SK-N-SH (cell line): Measurements from ENCODE around the gene HLA-DQB2. TPM values are rescaled to one million over a fixed set of nuclear protein-coding genes. Genes with fewer than 3 reads are reported as not detected.

Source experiments
- CTCF ChIA-PET: fragments of 300-600, 350-600 bp; formaldehyde crosslinking; extraction: SDS; loops from one replicate; lab custom pipeline; 2021; lab: Yijun Ruan, JAX
- POLR2A ChIA-PET: fragments of 350-600 bp; sonication (Branson Sonifier 250); formaldehyde crosslinking; extraction: SDS; loops from one replicate; lab custom pipeline; 2020; ENCODE audit warnings: antibody characterized with exemption, inconsistent platforms; lab: Yijun Ruan, JAX
- DNase-seq: peaks from one replicate; pipeline ENCODE4 v3.0.0; 2012
- H2AFZ ChIP-seq: fragments of 200-600 bp; sonication (generic); 2 replicates; pipeline ENCODE4 v1.8.1; 2016; ENCODE audit warnings: antibody characterized with exemption, mild to moderate bottlenecking, low read depth
- H3F3A ChIP-seq: fragments of 200-600 bp; sonication (generic); replicated peaks from 2 replicates; pipeline ENCODE3; 2016; ENCODE audit warnings: antibody characterized with exemption, mild to moderate bottlenecking; ENCODE audit not compliant: insufficient read depth
- H3K27ac ChIP-seq, 2 experiments: fragments of 200-500 bp in 1 of 2; fragments of 200-600 bp in 1 of 2; sonication (Bioruptor generic) in 1 of 2; sonication (generic), shearing (Covaris generic) in 1 of 2; 2 replicates each; pipeline versions ENCODE4 v1.5.1 to v1.6.1; 2014 to 2016; ENCODE audit warnings: low read depth in 2 of 2, inconsistent platforms in 1 of 2, low read length in 1 of 2, mild to moderate bottlenecking in 1 of 2, mixed read lengths in 1 of 2
- H3K27me3 ChIP-seq: fragments of 200-600 bp; sonication (generic), shearing (Covaris generic); 2 replicates; pipeline ENCODE4 v1.6.1; 2016; ENCODE audit warnings: mixed run types; ENCODE audit not compliant: insufficient read depth
- H3K36me3 ChIP-seq, 2 experiments: fragments of 200-500 bp in 1 of 2; fragments of 200-600 bp in 1 of 2; sonication (Bioruptor generic) in 1 of 2; sonication (generic) in 1 of 2; replicated peaks in 1 of 2; 2 replicates each; pipeline versions ENCODE3 to v1.5.1; 2014 to 2016; ENCODE audit warnings: low read length in 1 of 2, mild to moderate bottlenecking in 1 of 2; ENCODE audit not compliant: insufficient read depth in 2 of 2, control insufficient read depth in 1 of 2
- H3K4me1 ChIP-seq, 2 experiments: fragments of 200-500 bp in 1 of 2; fragments of 200-600 bp in 1 of 2; sonication (Bioruptor generic) in 1 of 2; sonication (generic), shearing (Covaris generic) in 1 of 2; 2 replicates each; pipeline versions ENCODE4 v1.5.1 to v1.6.1; 2014 to 2016; ENCODE audit warnings: low read depth in 1 of 2, low read length in 1 of 2, mixed run types in 1 of 2; ENCODE audit not compliant: insufficient read depth in 2 of 2, control insufficient read depth in 1 of 2
- H3K4me2 ChIP-seq: fragments of 200-600 bp; sonication (generic), shearing (Covaris generic); 2 replicates; pipeline ENCODE4 v1.6.1; 2017; ENCODE audit warnings: mixed run types
- H3K4me3 ChIP-seq, 2 experiments: fragments of 200-500 bp in 1 of 2; fragments of 200-600 bp in 1 of 2; sonication (Bioruptor generic) in 1 of 2; sonication (generic), shearing (Covaris generic) in 1 of 2; 2 replicates each; pipeline versions ENCODE4 v1.5.1 to v1.8.1; 2014 to 2016; ENCODE audit warnings: low read depth in 2 of 2, inconsistent platforms in 1 of 2, low read length in 1 of 2, mild to moderate bottlenecking in 1 of 2, mixed read lengths in 1 of 2, moderate library complexity in 1 of 2
- H3K79me2 ChIP-seq: fragments of 200-600 bp; sonication (generic); 2 replicates; pipeline ENCODE4 v1.8.1; 2017; ENCODE audit warnings: mild to moderate bottlenecking; ENCODE audit not compliant: insufficient read depth
- H3K9ac ChIP-seq: fragments of 200-600 bp; sonication (generic); 2 replicates; pipeline ENCODE4 v1.6.1; 2017; ENCODE audit warnings: mixed run types
- H3K9me2 ChIP-seq: fragments of 200-600 bp; sonication (generic); 2 replicates; pipeline ENCODE4 v1.6.1; 2017; ENCODE audit warnings: mixed run types
- H3K9me3 ChIP-seq: fragments of 200-600 bp; sonication (generic); 2 replicates; pipeline ENCODE4 v1.6.1; 2017; ENCODE audit warnings: mixed run types, mild to moderate bottlenecking, moderate library complexity
- H4K20me1 ChIP-seq: fragments of 200-600 bp; sonication (generic); 2 replicates; pipeline ENCODE4 v1.6.1; 2017; ENCODE audit warnings: mild to moderate bottlenecking, mixed run types; ENCODE audit not compliant: insufficient read depth
- ELF1 ChIP-seq: IDR thresholded peaks from 2 replicates; pipeline ENCODE4 v1.4.0; 2012
- EZH2phosphoT487 ChIP-seq: fragments of 200-600 bp; sonication (generic); IDR thresholded peaks from 2 replicates; pipeline ENCODE4 v1.6.1; 2017; ENCODE audit warnings: low read depth, mixed run types, mild to moderate bottlenecking, antibody characterized with exemption, moderate library complexity, borderline replicate concordance
- FOXJ3 ChIP-seq: sonication (generic); formaldehyde crosslinking; IDR thresholded peaks from 2 replicates; pipeline ENCODE4 v1.5.1; 2020; ENCODE audit warnings: mild to moderate bottlenecking, missing genetic modification reagents
- GABPA ChIP-seq: IDR thresholded peaks from 2 replicates; pipeline ENCODE4 v1.4.0; 2012; ENCODE audit warnings: low read depth, mild to moderate bottlenecking
- GATA2 ChIP-seq: sonication (generic); formaldehyde crosslinking; IDR thresholded peaks from 2 replicates; pipeline ENCODE4 v1.5.0; 2020; ENCODE audit warnings: mild to moderate bottlenecking, missing genetic modification reagents
- JUND ChIP-seq: IDR thresholded peaks from 2 replicates; pipeline ENCODE4 v1.4.0; 2012
- MEF2A ChIP-seq: IDR thresholded peaks from 2 replicates; pipeline ENCODE4 v1.4.0; 2012; ENCODE audit warnings: low read depth, borderline replicate concordance
- NRF1 ChIP-seq: IDR thresholded peaks from 2 replicates; pipeline ENCODE4 v1.6.1; 2012; ENCODE audit warnings: low read depth, mild to moderate bottlenecking, low read length
- PBX3 ChIP-seq: IDR thresholded peaks from 2 replicates; pipeline ENCODE4; 2012
- POLR2AphosphoS5 ChIP-seq: IDR thresholded peaks from 2 replicates; pipeline ENCODE4 v1.6.1; 2012; ENCODE audit warnings: low read depth, low read length
- RCOR1 ChIP-seq: fragments of 150-350 bp; IDR thresholded peaks from 2 replicates; pipeline ENCODE4 v1.6.1; 2017; ENCODE audit warnings: antibody characterized with exemption, low read length
- RXRA ChIP-seq: IDR thresholded peaks from 2 replicates; pipeline ENCODE4 v1.4.0; 2012; ENCODE audit warnings: low read depth, mild to moderate bottlenecking, borderline replicate concordance
- TAF1 ChIP-seq: IDR thresholded peaks from 2 replicates; pipeline ENCODE4 v1.6.1; 2012; ENCODE audit warnings: low read depth, mild to moderate bottlenecking, low read length, moderate library complexity, borderline replicate concordance
- TCF12 ChIP-seq: IDR thresholded peaks from 2 replicates; pipeline ENCODE4 v1.4.0; 2012
- TEAD4 ChIP-seq: IDR thresholded peaks from 2 replicates; pipeline ENCODE4 v1.4.0; 2012; ENCODE audit warnings: mild to moderate bottlenecking, borderline replicate concordance; ENCODE audit not compliant: insufficient read depth
- WGBS: methylation state at CpG from one replicate; pipeline ENCODE4 v1.1.6; 2017; ENCODE audit warnings: low lambda C conversion rate; 5-methylcytosine and 5-hydroxymethylcytosine counted together
- polyA plus RNA-seq, 3 experiments: library from polyadenylated mRNA; depleted of rRNA; stranded (reverse); fragments of >200 nt; gene quantifications; 2 replicates each; pipeline ENCODE4 v1.2.3, GENCODE V29; 2012
- TF ChIP-seq, protein P1 (sequence below): IDR thresholded peaks from 2 replicates; pipeline ENCODE4 v1.6.1; 2012; ENCODE audit warnings: mild to moderate bottlenecking, low read depth, low read length, moderate library complexity
- TF ChIP-seq, protein P2 (sequence below): IDR thresholded peaks from 2 replicates; pipeline ENCODE4 v1.4.0; 2012; ENCODE audit warnings: low read depth
- TF ChIP-seq, protein P3 (sequence below): fragments of 150-350 bp; IDR thresholded peaks from 2 replicates; pipeline ENCODE4 v1.6.1; 2016; ENCODE audit warnings: mild to moderate bottlenecking, low read depth, low read length

The HLA-DQB2 gene
- polyA plus RNA-seq, 1 of the 3 experiments (the other 2 are of a cell fraction), result not detected

DNA sequence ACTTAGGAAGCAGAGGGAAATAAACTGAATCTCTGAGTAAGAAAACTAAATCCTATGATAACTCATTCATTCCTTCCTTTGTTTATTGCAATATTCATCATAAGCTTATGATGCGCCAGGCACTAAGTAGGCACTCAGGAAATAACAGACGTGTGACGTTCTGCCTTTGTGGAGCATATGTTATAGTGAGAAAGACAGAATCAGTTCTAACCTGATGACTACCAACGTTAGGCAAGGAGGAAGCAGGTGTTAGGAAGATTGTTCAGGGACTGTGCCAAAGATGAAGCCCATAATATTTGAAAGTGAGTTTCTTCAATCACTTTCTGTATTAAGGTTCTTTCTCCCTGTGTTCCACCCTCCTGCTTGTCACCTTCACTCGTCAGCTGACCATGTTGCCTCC, 18.6 kb downstream of the HLA-DQB2 start:
- no peaks in the 10 kb centered on the region for H3K4me1 ChIP-seq
- H3F3A ChIP-seq, result no peaks in the 10 kb centered on the region
- no peak overlapping the region for H2AFZ ChIP-seq
- no peak overlapping the region for H3K27ac ChIP-seq
- H3K36me3 ChIP-seq, result no peaks in the 10 kb centered on the region
- no peaks in the 10 kb centered on the region for H3K9me2 ChIP-seq
- H3K27me3 ChIP-seq, result peaks cover 13% of the 10 kb centered on the region
- TF ChIP-seq MEF2A (no peak), TCF12 (no peak), GATA2 (CRISPR knock-in tag) (no peak), RCOR1 (no peak), ELF1 (no peak), JUND (no peak), NRF1 (no peak)
- TF ChIP-seq, protein P1, sequence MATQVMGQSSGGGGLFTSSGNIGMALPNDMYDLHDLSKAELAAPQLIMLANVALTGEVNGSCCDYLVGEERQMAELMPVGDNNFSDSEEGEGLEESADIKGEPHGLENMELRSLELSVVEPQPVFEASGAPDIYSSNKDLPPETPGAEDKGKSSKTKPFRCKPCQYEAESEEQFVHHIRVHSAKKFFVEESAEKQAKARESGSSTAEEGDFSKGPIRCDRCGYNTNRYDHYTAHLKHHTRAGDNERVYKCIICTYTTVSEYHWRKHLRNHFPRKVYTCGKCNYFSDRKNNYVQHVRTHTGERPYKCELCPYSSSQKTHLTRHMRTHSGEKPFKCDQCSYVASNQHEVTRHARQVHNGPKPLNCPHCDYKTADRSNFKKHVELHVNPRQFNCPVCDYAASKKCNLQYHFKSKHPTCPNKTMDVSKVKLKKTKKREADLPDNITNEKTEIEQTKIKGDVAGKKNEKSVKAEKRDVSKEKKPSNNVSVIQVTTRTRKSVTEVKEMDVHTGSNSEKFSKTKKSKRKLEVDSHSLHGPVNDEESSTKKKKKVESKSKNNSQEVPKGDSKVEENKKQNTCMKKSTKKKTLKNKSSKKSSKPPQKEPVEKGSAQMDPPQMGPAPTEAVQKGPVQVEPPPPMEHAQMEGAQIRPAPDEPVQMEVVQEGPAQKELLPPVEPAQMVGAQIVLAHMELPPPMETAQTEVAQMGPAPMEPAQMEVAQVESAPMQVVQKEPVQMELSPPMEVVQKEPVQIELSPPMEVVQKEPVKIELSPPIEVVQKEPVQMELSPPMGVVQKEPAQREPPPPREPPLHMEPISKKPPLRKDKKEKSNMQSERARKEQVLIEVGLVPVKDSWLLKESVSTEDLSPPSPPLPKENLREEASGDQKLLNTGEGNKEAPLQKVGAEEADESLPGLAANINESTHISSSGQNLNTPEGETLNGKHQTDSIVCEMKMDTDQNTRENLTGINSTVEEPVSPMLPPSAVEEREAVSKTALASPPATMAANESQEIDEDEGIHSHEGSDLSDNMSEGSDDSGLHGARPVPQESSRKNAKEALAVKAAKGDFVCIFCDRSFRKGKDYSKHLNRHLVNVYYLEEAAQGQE, result no peak
- TF ChIP-seq, protein P2, sequence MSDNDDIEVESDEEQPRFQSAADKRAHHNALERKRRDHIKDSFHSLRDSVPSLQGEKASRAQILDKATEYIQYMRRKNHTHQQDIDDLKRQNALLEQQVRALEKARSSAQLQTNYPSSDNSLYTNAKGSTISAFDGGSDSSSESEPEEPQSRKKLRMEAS, result no peak
- TF ChIP-seq, all 33 proteins: peak for 0
- H3K4me3 ChIP-seq, result no peak overlapping the region
- no peak for DNase-seq
- no peaks in the 10 kb centered on the region for H3K79me2 ChIP-seq
- no peaks in the 10 kb centered on the region for H3K9me3 ChIP-seq
- no peak overlapping the region for H3K9ac ChIP-seq
- ChIA-PET POLR2A (no interaction called here), CTCF (interaction anchor here (1.8 kb wide), 1 partner anchor 41 kb away, joined by 4 read pairs; no protein-coding TSS in a partner anchor)
- WGBS, result under 1% methylated on average over 5 of the region's 5 CpGs
- H3K4me2 ChIP-seq, result no peak overlapping the region
- H4K20me1 ChIP-seq, result no peaks in the 10 kb centered on the region

DNA sequence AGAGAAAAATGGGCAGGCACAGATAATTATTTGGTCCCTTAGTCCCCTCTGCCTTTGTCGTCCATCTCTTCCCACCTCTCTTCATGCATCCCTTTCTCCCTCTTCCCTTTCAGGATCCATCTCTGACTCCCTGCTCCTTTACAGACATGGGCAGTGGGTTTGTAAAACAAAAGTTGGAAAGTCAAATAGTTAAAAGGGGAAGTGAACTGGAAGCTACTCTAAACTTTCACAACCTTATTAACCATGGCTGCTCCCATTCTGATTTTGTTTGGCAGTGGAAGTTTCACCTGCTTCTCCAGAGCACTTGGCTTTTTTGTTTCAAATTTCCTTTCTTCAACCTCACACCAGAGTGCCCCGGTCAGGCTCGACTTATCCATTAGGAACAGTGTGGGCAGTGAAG, 21.0 kb downstream of the HLA-DQB2 start:
- peaks cover 21% of the 10 kb centered on the region for H3K27me3 ChIP-seq
- no peak overlapping the region for H3K4me2 ChIP-seq
- H2AFZ ChIP-seq, result no peak overlapping the region
- no peaks in the 10 kb centered on the region for H3K79me2 ChIP-seq
- 5% methylated on average over 3 of the region's 3 CpGs for WGBS
- POLR2A ChIA-PET, result no interaction called here
- no peaks in the 10 kb centered on the region for H3F3A ChIP-seq
- H3K4me3 ChIP-seq, result no peak overlapping the region
- no peaks in the 10 kb centered on the region for H3K4me1 ChIP-seq
- CTCF ChIA-PET, result no interaction called here
- H3K27ac ChIP-seq, result no peak overlapping the region
- no peaks in the 10 kb centered on the region for H3K9me3 ChIP-seq
- no peak overlapping the region for H3K9ac ChIP-seq
- no peaks in the 10 kb centered on the region for H3K9me2 ChIP-seq
- no peaks in the 10 kb centered on the region for H4K20me1 ChIP-seq
- no peaks in the 10 kb centered on the region for H3K36me3 ChIP-seq
- no peak for DNase-seq
- TF ChIP-seq GATA2 (CRISPR knock-in tag) (no peak), MEF2A (no peak), NRF1 (no peak), FOXJ3 (CRISPR knock-in tag) (no peak), TCF12 (no peak), TAF1 (no peak), POLR2AphosphoS5 (no peak), EZH2phosphoT487 (no peak), GABPA (no peak), TEAD4 (no peak), PBX3 (no peak), RXRA (no peak)
- TF ChIP-seq, protein P2, result no peak
- TF ChIP-seq, protein P3, sequence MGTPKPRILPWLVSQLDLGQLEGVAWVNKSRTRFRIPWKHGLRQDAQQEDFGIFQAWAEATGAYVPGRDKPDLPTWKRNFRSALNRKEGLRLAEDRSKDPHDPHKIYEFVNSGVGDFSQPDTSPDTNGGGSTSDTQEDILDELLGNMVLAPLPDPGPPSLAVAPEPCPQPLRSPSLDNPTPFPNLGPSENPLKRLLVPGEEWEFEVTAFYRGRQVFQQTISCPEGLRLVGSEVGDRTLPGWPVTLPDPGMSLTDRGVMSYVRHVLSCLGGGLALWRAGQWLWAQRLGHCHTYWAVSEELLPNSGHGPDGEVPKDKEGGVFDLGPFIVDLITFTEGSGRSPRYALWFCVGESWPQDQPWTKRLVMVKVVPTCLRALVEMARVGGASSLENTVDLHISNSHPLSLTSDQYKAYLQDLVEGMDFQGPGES, result no peak
- TF ChIP-seq, protein P1, result no peak
